Fibroblast of the aortic adventitia (primary cell): ENCODE data around the gene HPDL. TPM values are rescaled to one million over a fixed set of nuclear protein-coding genes. Genes with fewer than 3 reads are reported as not detected.

Experiments used
- DNase-seq: peaks from one replicate; pipeline ENCODE4 v3.0.0-alpha.2; 2010; ENCODE audit warnings: low read depth
- H3K4me3 ChIP-seq: 2 replicates; pipeline ENCODE4 v1.5.1; 2011; ENCODE audit warnings: low read depth, mild to moderate bottlenecking, control low read depth, low read length, moderate library complexity
- total RNA-seq: library from RNA; depleted of rRNA; stranded (reverse); fragments of >200 nt; gene quantifications from 2 replicates; pipeline ENCODE4 v1.2.3, GENCODE V29; 2012; ENCODE audit warnings: low replicate concordance
- TF ChIP-seq, protein P1 (sequence below): IDR thresholded peaks from 2 replicates; pipeline ENCODE4 v1.5.1; 2011; ENCODE audit warnings: mild to moderate bottlenecking, low read length, control low read depth, inconsistent platforms; ENCODE audit not compliant: insufficient read depth

Gene HPDL
- total RNA-seq, 1 donor = 1.4 TPM

DNA sequence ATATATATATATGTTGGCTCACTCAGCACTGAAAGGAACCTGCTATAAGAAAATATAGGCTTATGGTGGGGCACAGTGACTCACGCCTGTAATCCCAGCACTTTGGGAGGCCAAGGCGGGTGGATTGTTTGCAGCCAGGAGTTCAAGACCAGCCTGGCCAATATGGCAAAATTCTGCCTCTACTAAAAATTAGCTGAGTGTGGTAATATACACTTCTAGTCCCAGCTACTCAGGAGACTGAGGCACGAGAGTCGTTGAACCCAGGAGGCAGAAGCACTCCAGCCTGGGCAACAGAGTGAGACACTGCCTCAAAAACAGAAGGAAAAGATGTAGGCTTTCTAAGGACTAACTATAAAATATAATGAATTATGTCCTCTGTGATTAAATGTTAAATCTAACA is 28.1 kb downstream of the HPDL start:
- H3K4me3 ChIP-seq = no peak overlapping the region
- TF ChIP-seq, protein P1, sequence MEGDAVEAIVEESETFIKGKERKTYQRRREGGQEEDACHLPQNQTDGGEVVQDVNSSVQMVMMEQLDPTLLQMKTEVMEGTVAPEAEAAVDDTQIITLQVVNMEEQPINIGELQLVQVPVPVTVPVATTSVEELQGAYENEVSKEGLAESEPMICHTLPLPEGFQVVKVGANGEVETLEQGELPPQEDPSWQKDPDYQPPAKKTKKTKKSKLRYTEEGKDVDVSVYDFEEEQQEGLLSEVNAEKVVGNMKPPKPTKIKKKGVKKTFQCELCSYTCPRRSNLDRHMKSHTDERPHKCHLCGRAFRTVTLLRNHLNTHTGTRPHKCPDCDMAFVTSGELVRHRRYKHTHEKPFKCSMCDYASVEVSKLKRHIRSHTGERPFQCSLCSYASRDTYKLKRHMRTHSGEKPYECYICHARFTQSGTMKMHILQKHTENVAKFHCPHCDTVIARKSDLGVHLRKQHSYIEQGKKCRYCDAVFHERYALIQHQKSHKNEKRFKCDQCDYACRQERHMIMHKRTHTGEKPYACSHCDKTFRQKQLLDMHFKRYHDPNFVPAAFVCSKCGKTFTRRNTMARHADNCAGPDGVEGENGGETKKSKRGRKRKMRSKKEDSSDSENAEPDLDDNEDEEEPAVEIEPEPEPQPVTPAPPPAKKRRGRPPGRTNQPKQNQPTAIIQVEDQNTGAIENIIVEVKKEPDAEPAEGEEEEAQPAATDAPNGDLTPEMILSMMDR = no peak
- no peak for DNase-seq

DNA sequence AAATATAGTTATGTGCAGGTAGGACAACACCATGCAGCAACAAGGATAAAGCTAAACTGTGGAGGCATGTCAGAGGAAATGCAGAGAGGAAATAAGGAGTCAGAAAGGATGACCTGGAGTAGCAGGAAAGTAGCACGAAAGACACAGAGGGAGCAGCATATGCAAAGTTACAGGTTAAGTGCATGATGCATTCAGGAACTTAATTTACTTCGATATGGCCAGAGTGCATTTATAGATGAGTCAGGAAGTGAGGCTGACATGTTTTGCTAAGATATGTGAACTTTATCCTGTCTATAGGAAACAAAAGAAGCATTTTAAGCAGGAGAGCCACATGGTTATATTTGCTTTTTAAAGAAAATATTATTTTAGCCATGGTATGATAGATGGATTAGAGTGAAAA is 29.0 kb downstream of the HPDL start:
- H3K4me3 ChIP-seq = no peak overlapping the region
- TF ChIP-seq, protein P1 = no peak
- no peak for DNase-seq

DNA sequence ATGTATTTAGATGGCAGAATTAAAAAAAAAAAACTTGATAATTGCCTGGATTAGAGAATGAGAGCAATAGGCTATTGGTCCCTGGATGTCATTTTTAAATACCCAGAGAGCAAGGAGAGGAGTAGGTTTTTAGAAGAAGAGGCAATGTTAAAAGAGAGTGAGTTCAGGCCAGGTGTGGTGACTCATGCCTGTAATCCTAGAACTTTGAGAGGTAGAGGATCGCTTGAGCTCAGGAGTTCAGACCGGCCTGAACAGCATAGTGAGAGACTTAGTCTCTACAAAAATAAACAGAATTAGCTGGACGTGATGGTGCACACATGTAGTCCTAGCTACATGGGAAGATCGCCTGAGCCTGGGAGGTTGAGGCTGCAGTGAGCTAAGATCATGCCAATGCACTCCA is 29.5 kb downstream of the HPDL start:
- no peak overlapping the region for H3K4me3 ChIP-seq
- DNase-seq = no peak
- TF ChIP-seq, protein P1 = no peak

DNA sequence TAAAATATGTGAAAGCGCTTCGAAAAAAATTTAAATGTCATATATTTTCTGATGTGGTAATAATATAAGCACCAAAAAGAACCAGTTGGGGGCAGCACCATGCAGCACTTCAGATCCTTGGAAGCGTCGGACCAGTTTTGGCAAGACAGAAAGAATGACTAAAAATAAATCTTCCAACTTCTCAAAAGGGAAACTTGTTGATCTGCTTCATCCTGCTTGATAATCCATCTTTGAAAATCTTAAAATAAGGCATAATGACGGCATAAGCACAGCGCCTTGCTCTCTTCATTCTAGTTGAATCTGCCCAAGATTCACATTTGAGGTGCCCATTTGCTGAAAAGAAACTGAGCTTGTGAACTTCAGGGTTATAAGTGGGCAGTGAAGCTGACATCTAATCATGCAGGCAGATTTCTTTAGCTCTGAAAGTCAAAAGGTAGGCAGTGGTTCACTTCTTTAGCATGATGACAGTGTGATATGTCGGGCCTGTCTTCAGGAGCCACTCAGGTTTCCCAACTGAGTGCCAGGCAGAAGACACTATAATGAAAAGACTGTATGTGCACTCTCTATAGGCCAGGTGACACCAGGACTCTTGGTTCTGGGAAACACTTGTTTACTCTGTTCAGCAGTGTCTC is 33.3 kb downstream of the HPDL start:
- TF ChIP-seq, protein P1 = peak; percentile 62
- H3K4me3 ChIP-seq = no peak overlapping the region
- peak; percentile 89 for DNase-seq

DNA sequence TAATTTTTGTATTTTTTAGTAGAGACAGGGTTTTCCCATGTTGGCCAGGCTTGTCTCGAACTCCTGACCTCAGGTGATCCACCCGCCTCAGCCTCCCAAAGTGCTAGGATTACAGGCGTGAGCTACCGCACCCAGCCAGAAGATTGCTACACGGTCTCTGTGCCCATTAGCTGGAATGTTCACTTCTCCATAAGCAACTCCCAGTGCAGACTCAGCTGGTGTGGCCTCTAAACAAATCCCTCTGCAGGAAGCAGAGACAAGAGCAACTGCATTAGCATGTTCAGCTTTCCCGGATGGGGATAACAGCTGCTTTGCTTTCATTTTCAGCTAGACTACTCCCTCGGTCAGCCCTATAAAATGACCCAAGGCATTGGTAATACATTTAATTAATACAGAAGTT is 34.3 kb downstream of the HPDL start:
- H3K4me3 ChIP-seq = peak overlapping the region; percentile 25
- peak; percentile 82 for DNase-seq
- TF ChIP-seq, protein P1 = peak; percentile 28

DNA sequence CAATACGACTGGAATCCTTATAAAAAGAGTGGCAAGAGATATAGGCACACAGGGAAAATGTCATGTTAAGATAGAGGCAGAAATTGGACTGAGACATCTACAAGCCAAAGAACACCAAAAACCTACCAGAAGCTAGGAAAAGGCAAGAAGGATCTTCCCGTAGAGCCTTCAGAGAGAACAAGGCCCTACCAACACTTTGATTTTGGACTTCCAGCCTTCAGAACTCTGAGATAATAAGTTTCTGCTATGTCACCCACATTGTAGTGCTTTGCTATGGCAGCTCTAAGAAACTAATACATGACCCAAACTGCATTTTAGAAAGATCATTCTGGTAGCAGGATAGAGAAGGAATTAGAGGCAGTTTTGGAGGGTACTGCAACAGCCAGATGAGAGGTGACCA is 37.6 kb downstream of the HPDL start:
- no peak overlapping the region for H3K4me3 ChIP-seq
- DNase-seq = no peak
- TF ChIP-seq, protein P1 = no peak

DNA sequence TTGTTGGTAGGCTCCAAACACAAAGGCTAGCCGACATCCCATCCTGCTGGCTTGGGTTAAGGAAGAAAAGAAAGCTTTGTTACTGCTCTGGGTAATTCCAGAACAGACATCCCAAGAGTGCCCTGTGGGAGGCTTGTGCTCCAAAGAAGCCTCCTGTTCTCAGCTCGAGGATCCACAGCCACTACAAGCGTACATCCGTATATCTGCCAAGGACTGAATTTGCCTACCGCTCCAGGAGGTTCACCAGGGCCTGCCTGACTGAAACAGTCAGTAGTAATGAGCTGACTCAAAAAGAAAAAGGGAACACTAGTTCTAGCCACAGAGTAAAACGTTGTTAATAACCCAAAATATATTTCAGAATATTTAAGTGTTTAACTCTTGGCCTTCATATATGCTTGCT is 38.4 kb downstream of the HPDL start:
- no peak overlapping the region for H3K4me3 ChIP-seq
- DNase-seq = no peak
- TF ChIP-seq, protein P1 = no peak
